ENCODE results near the gene CFAP298.
"Not testable (repeated sequence)": the region's sequence is repeated elsewhere in the genome, so short reads cannot be mapped to it uniquely, and the experiment has no call there.

- TF ChIP-seq YY1 (IDR thresholded peaks at IDR 0.05; ENCODE audit: insufficient read depth, insufficient read length); ZNF274 (IDR thresholded peaks at IDR 0.05; ENCODE audit: low read depth, low read length); SUZ12 (IDR thresholded peaks at IDR 0.05; ENCODE audit: extremely low read depth, insufficient read depth, insufficient read length): not testable (repeated sequence)
Observed at GRCh38 chr21:32661026-32661782, 49.0 kb upstream of the CFAP298 start.
